DMS53 treated with DMSO at 0.1 percent for 48 hours (cell line): ENCODE measurements around the gene UBE3C.
"Not testable (repeated sequence)": the region's sequence is repeated elsewhere in the genome, so short reads cannot be mapped to it uniquely, and the experiment has no call there.

Experiments used
- DNase-seq: peaks from one replicate; lab custom pipeline; 2025; ENCODE audit not compliant: unreplicated experiment; lab: John Stamatoyannopoulos, UW

Gene UBE3C

GRCh38 chr7:157233677-157234076, 95.0 kb downstream of the UBE3C start:
- DNase-seq = no peak

GRCh38 chr7:157234271-157234670, 95.5 kb downstream of the UBE3C start:
- DNase-seq = no peak

- no peak for DNase-seq
Observed at GRCh38 chr7:157235357-157236333, 96.9 kb downstream of the UBE3C start.

GRCh38 chr7:157238087-157238486, 99.4 kb downstream of the UBE3C start:
- no peak for DNase-seq

- no peak for DNase-seq
Observed at GRCh38 chr7:157239571-157240270, 101.0 kb downstream of the UBE3C start.

GRCh38 chr7:157241631-157242030, 102.9 kb downstream of the UBE3C start:
- DNase-seq = no peak

- DNase-seq = no peak
Observed at GRCh38 chr7:157244516-157245294, 106.0 kb downstream of the UBE3C start.

- no peak for DNase-seq
Observed at GRCh38 chr7:157246052-157246451, 107.3 kb downstream of the UBE3C start.

GRCh38 chr7:157248659-157249058, 109.9 kb downstream of the UBE3C start:
- DNase-seq = no peak

- DNase-seq = peak; percentile 25
Observed at GRCh38 chr7:157250605-157251228, 112.0 kb downstream of the UBE3C start.

- DNase-seq = not testable (repeated sequence)
Observed at GRCh38 chr7:157251817-157252216, 113.1 kb downstream of the UBE3C start.

- DNase-seq = peak; percentile 95
Observed at GRCh38 chr7:157253850-157254249, 115.1 kb downstream of the UBE3C start.

- DNase-seq = not testable (repeated sequence)
Observed at GRCh38 chr7:157254781-157255180, 116.1 kb downstream of the UBE3C start.

GRCh38 chr7:157255201-157255606, 116.5 kb downstream of the UBE3C start:
- no peak for DNase-seq

- DNase-seq = no peak
Observed at GRCh38 chr7:157263156-157263555, 124.4 kb downstream of the UBE3C start.

- no peak for DNase-seq
Observed at GRCh38 chr7:157265051-157265450, 126.3 kb downstream of the UBE3C start.

GRCh38 chr7:157266272-157266671, 127.5 kb downstream of the UBE3C start:
- DNase-seq = no peak

- no peak for DNase-seq
Observed at GRCh38 chr7:157267516-157267915, 128.8 kb downstream of the UBE3C start.

- DNase-seq = no peak
Observed at GRCh38 chr7:157267956-157268355, 129.2 kb downstream of the UBE3C start.

- no peak for DNase-seq
Observed at GRCh38 chr7:157268540-157268939, 129.8 kb downstream of the UBE3C start.
